Tibial artery (tissue), 4 donors: ENCODE results near the gene CCDC197.

Experiments
- DNase-seq, 2 donors: peaks; one replicate each; pipeline ENCODE4 v3.0.0-alpha.2; 2019
- H3K27ac ChIP-seq, 2 donors: fragments of 200-600 bp; sonication (generic) in 1 of 2; 1 replicate in 1 of 2; 2 replicates in 1 of 2; pipeline ENCODE4 v1.5.1; 2018 to 2019; ENCODE audit warnings: mild to moderate bottlenecking in 1 of 2
- H3K27me3 ChIP-seq, 2 donors: fragments of 200-600 bp; sonication (generic) in 1 of 2; one replicate each; pipeline versions ENCODE4 v1.5.1 to v1.6.0; 2016 to 2019
- H3K36me3 ChIP-seq, 3 donors: fragments of 200-600 bp; sonication (generic) in 2 of 3; one replicate each; pipeline ENCODE4 v1.5.1; 2016 to 2019; ENCODE audit warnings: mild to moderate bottlenecking in 2 of 3
- H3K4me1 ChIP-seq, 4 donors: fragments of 200-600 bp; sonication (generic) in 2 of 4; 1 replicate in 3 of 4; 2 replicates in 1 of 4; pipeline ENCODE4 v1.5.1; 2016 to 2019
- H3K4me3 ChIP-seq, 2 donors: fragments of 200-600 bp; sonication (generic) in 1 of 2; 1 replicate in 1 of 2; 2 replicates in 1 of 2; pipeline ENCODE4 v1.5.1; 2018 to 2019; ENCODE audit warnings: mild to moderate bottlenecking in 2 of 2
- H3K9me3 ChIP-seq, 3 donors: fragments of 200-600 bp; sonication (generic) in 1 of 3; one replicate each; pipeline ENCODE4 v1.5.1; 2016 to 2019
- CTCF ChIP-seq, 2 experiments: fragments of 200-600 bp in 1 of 2; fragments of 450-650 bp in 1 of 2; IDR thresholded peaks; one replicate each; pipeline ENCODE4 v1.5.1; 2017 to 2019; ENCODE audit warnings: antibody characterized with exemption in 2 of 2, mild to moderate bottlenecking in 1 of 2, moderate library complexity in 1 of 2
- intact Hi-C: fragments of 100-400 bp; cut with DNase I; formaldehyde crosslinking; loops from one replicate; pipeline ENCODE4 v1.15.0; 2023; ENCODE audit warnings: low total_unique reads

Gene CCDC197

GRCh38 chr14:93976477-93977057 lies 20.5 kb upstream of the CCDC197 start, which contains the start of gene ASB2:
Gene ASB2 (minus strand): TSS chr14:93976570. CDS start chr14:93964539, 12,031 bp downstream.
- no peaks in the 10 kb centered on the region for H3K27me3 ChIP-seq
- peak within 1 kb of the TSS; percentile 50 to 53 for H3K4me3 ChIP-seq
- peak; percentile 41 to 80 for DNase-seq
- peak within 1 kb of the TSS; percentile 89 for H3K27ac ChIP-seq
- H3K9me3 ChIP-seq = no peaks in the 10 kb centered on the region
- peaks cover 0 to 71% (median 32%) of the 10 kb centered on the region in 4 donors for H3K4me1 ChIP-seq
- TF ChIP-seq CTCF (IDR thresholded peaks at IDR 0.05) = peak in 1 of 2 experiments; percentile 2
- H3K36me3 ChIP-seq = no peaks in the 10 kb centered on the region
- intact Hi-C loops = no loop called here

- intact Hi-C loops = no loop called here
- DNase-seq = no peak
- Histone ChIP-seq H3K27me3 (no peaks in the 10 kb centered on the region), H3K4me3 (peak overlapping the region in 1 of 2 donors; percentile 50), H3K27ac (peak overlapping the region; percentile 89), H3K4me1 (peaks cover 0 to 71% (median 36%) of the 10 kb centered on the region in 4 donors), H3K36me3 (no peaks in the 10 kb centered on the region), H3K9me3 (no peaks in the 10 kb centered on the region)
- TF ChIP-seq CTCF (IDR thresholded peaks at IDR 0.05) = no peak
These were observed 19.9 kb upstream of the CCDC197 start for GRCh38 chr14:93977171-93977570.

GRCh38 chr14:93977790-93978581 lies 19.1 kb upstream of the CCDC197 start:
- Histone ChIP-seq H3K9me3 (no peaks in the 10 kb centered on the region), H3K4me1 (peaks cover 0 to 71% (median 39%) of the 10 kb centered on the region in 4 donors), H3K27me3 (no peaks in the 10 kb centered on the region), H3K4me3 (no peak overlapping the region), H3K36me3 (no peaks in the 10 kb centered on the region), H3K27ac (peak overlapping the region; percentile 89)
- intact Hi-C loops = no loop called here
- TF ChIP-seq CTCF (IDR thresholded peaks at IDR 0.05) = no peak
- no peak for DNase-seq

- DNase-seq = no peak
- Histone ChIP-seq H3K9me3 (no peaks in the 10 kb centered on the region), H3K4me3 (no peak overlapping the region), H3K4me1 (peaks cover 0 to 64% (median 31%) of the 10 kb centered on the region in 4 donors), H3K27ac (peak overlapping the region; percentile 89), H3K27me3 (no peaks in the 10 kb centered on the region), H3K36me3 (no peaks in the 10 kb centered on the region)
- TF ChIP-seq CTCF (IDR thresholded peaks at IDR 0.05) = no peak
- intact Hi-C loops = no loop called here
These were observed 18.4 kb upstream of the CCDC197 start for GRCh38 chr14:93978735-93979134.

- Histone ChIP-seq H3K27me3 (no peaks in the 10 kb centered on the region), H3K36me3 (no peaks in the 10 kb centered on the region), H3K9me3 (no peaks in the 10 kb centered on the region), H3K4me1 (peaks cover 0 to 56% (median 32%) of the 10 kb centered on the region in 4 donors), H3K27ac (peak overlapping the region; percentile 89), H3K4me3 (no peak overlapping the region)
- TF ChIP-seq CTCF (IDR thresholded peaks at IDR 0.05) = no peak
- DNase-seq = peak; percentile 70 to 93
- intact Hi-C loops = no loop called here
These were observed 16.5 kb upstream of the CCDC197 start for GRCh38 chr14:93980456-93981201.
